Pons (tissue), 1 donor: Measurements from ENCODE around the gene OCLN.
"Not testable (repeated sequence)": the region's sequence is repeated elsewhere in the genome, so short reads cannot be mapped to it uniquely, and the experiment has no call there.

Experiments
- DNase-seq: peaks from one replicate; pipeline ENCODE4 v3.0.0-alpha.2; 2016; ENCODE audit warnings: low spot score

OCLN gene

DNA sequence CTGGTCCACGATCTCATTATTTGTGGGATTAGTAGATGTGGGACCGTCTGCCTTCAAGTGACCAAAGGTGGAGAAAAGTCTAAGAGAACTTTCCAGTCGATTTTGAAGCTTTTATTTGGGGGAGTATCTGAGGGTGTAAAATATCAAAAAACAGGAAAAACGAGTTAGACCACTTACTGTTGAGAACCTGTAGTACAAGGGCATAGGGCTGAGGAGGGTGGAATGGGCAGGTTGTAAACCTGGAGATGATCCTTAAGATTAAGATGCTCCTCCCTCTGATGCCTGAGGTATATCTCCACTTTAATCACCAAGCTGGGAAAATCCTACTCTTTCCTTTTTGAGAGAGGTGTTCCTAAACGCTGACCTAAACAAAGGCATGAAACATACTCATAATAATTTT, 35.4 kb downstream of the OCLN start:
- no peak for DNase-seq

DNA sequence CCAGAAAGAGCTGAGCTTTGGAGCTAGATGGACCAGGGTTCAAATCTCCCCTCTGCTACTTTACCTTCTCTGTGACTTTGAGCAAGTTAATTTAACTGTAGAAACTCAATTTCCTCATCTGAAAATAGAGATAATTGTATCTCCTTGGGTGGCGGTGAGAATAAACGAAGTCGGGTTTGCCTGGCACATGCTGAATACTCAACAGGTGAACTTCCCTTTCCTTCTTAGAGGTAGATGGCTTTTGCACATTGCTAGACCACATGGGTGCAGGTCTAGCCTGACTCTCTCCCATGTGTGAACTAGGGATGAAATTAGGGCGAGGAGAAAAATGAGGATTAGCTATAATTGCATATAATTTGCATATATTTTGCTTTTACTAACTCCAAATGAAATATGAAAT, 36.0 kb downstream of the OCLN start:
- no peak for DNase-seq

DNA sequence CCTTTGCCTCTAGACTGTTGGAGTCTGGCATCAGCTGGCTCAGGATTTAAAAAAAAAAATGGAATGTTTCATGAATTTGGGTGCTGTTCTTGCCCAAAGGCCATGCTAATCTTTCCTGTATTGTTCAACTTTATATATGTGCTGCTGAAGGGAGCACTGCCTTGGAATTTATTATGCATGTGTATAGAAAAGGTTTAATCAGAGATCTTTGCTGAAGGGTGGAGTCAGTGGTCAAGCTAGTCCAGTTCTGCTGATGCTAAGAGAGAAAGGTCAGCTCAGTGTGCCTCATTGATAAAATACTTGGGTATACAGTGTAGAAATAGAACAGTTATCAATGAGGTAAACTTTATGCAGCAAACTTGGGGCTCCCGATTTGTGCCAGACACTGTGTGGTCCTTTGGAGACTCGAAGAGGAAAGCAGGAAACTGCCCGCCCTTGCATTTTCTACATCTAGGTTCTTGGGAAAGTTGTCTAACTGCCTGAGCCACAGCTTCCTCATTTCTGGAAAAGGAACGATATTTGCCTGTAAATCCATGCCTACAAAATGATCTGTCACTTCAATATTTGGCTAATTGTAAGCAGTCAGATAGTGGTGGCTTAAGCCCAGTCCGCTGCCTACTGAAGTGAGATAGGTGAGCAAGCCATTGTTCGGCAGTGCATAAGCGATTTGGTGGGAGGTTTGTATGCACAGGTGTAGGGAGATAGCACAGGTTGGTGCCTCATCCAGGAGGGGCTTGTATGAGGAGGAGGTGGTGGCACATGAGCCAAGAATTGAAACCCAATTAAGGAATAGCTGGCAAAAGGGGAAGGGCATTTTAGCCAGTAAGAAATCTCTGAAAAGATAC, 38.2 kb downstream of the OCLN start:
- DNase-seq, result no peak

DNA sequence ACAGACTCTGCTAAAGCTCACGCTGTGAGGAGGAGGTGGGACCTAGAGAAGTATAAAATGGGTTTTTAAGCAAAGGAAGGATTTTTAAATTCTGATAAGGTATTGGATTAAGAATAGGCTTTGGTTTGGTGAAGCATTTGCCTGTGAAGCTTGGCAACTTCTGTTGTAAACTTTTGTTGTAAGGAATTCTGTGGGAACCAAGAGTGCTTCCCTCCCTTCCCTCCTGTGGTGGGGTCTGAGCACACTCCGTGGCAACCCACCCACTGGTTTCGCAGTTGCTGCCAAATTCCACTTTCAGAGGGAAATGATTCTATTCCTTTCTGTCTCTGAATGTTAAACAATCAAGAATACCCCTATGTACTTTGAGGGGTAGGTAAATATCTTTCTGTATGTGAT, 38.8 kb downstream of the OCLN start:
- no peak for DNase-seq

DNA sequence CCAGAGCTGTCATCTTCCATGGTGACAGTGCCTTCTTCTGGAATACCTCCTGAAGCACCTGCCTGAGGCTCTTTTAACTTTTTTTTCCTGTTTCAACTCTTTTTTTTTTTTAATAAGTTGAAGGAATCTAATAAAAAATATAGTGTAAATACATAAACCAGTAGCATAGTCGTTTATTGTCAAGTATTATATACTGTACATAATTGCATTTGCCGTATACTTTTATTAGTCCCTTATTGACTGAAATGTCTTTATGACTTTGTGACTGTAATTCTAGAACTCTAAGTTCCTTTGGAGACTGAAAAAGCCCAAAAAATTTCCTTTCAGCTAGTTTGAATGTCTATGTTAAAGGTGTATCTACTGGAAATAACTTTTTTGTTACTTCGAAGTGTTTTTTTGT, 45.3 kb downstream of the OCLN start:
- DNase-seq, result not testable (repeated sequence)

DNA sequence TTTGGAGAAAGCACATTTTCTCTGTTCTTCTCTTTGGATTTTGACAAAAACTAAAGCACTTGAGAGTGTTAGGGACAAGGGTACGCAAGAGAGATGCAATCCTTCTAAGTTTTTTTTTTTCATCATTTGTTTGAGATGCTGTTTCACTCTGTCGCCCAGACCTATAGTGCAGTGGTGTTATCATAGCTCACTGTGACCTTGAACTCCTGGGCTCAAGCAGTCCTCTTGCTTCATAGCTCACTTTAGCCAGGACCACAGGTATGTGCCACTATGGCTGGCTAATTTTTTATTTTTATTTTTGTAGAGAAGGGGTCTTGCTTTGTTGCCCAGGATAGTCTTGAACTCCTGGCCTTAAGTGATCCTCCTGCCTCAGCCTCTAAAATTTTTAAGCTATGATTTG, 46.1 kb downstream of the OCLN start:
- not testable (repeated sequence) for DNase-seq

DNA sequence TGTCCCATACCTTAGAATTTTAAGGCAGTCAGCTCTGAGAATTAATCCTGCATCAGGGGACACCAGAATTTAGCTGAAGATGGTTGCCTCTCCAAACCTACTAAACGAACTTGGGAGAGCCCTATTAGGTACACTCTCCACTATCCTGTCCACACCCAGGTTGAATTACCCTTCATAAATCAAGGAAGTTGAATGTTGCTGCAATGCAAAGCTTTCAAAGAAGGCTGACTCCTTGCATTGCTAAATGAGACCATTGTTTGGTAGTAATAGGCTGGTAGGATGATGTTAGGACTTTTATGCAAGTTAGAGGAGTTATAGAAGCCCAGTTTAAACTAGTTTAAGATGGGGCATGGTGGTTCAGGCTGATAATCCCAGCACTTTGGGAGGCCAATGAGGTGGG, 48.8 kb downstream of the OCLN start:
- not testable (repeated sequence) for DNase-seq

DNA sequence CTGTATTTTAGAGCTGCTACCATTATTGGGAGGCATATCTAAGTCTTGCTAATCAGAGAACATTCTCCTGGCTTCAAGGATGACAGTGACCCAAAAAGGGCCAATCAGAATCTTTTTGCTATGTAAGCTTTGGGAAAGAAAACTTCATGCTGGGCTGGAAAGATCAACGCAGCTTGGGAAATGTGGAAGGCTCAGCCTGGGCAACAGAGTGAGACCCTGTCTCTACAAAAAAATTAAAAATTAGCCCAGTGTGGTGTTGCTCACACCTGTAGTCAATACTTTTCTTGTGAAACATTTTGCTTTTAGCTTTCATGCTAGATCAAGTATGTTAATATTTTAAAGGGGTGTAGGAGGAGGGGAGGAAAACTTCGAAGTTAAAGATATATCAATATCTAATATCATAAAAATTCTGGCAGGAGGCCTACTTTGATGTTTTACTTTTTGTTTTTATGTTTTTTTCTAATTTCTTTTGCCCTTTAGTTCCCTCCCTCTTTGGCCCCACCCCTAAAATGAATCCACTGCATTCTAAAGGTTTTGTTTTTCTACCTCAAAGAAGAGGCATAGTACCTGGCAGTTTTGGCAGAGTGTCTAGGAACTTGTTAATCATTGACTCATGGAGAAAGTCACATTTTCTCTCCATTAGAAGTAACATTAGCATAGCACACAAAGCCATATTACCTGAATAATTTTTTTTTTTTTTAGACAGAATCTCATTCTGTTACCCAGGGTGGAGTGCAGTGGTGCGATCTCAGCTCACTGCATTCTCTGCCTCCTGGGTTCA, 50.4 kb downstream of the OCLN start:
- DNase-seq, result not testable (repeated sequence)

DNA sequence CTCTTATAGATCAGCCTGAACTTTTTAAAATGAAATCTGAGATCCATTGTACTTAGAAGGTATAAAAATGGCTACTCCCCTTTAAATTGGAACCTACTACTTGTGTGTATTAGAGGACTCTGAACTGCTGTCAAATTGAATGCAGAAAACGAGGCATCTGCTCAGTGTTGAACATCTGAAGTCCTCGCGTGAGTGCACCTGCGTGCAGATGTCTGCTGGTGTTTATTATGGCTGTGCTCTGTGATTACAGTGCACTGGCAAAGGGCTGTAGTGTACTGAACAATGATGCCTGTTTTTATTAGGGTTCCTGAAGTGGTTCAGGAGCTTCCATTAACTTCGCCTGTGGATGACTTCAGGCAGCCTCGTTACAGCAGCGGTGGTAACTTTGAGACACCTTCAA, 52.0 kb downstream of the OCLN start:
- DNase-seq, result not testable (repeated sequence)

DNA sequence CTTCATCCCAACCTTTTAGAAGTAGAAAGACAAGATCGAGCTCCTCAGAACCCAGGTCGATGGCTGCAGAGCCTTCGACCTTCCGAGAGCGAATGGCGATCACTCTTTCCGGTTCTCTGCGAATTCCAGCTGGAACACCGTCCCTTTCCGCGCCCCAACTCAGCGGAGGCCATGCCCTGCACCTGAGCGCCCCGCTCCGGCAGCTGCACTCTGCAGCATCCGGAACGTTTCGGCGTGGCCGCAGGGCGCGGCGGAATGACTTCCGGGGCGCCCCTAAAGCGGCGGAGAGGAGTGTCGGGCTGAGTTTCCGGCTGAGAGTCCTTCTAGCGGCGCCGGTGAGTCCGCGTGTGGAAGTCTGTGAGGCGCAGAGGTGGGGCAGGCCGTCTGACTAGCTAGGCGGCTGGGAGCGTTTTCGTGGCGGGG, 67.3 kb downstream of the OCLN start, which contains the start of gene GTF2H2C:
Gene GTF2H2C, plus strand, starts transcription at position 284 of the 423 bp plus-strand sequence. CDS start 4,942 bp downstream, outside the sequence.
- DNase-seq, result peak; percentile 60

DNA sequence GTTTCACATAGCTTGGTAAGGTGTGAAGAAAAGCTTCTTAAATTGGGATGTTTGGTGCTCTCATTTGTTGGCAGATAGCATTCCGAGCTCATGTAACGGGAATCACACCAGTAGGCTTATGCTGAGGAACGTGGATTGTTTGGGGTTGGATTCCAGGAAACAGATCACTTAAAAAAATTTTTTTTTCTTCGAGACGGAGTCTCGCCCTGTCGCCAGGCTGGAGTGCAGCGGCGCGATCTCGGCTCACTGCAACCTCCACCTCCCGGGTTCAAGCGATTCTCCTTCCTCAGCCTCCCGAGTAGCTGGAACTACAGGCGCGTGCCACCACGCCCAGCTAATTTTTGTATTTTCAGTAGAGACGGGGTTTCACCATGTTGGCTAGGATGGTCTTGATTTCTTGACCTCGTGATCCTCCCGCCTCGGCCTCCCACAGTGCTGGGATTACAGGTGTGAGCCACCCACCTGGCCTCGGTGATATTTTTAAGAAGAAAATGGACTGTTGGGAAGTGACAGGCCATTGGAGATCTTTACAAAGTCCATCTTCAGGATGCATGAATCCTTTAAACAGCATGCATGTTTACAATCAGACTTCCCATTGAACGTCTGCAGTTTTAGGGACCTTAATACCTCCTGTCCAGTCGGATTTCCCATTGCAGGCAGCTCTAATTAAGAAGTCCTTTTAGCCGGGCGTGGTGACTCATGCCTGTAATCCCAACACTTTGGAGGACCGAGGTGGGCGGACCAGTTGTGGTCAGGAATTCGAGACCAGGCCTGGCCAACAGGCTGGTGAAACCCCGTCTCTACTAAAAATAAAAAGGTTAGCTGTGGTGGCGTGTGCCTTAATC, 68.2 kb downstream of the OCLN start:
- not testable (repeated sequence) for DNase-seq

DNA sequence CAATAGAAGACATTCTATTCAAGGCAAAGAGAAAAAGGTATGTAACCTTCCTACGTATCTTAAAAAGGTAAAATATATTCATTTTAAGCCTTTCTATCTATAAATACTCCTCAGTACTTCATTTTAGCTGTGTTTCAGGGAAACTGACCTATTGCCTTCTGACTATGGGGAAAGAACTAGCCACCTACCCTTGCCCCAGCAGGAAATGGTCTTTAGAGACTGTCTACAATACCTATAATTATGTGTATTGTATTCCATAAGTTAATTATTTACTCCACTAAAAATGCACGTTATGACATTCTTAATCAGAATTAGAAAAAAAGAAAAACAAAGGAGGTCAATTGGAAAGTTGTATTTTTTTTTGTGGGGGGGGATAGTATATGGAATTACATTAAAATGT, 73.6 kb downstream of the OCLN start:
- DNase-seq, result not testable (repeated sequence)

DNA sequence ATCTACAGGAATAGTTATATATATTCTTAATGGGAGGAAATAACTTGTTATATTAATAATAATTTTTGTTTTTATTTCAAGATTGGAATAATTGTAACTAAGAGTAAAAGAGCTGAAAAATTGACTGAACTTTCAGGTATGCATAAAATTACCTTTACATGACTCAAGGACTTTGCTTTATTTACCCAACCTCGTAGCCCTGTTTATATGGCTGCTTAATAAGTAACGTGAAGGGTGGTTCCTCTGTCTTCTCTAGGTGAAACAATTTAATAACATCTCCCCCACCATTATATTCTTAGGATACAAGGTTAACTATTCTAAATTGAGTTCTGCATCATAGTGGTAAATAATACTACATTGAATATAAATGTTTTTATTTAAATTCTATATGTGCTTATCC, 75.5 kb downstream of the OCLN start:
- not testable (repeated sequence) for DNase-seq

DNA sequence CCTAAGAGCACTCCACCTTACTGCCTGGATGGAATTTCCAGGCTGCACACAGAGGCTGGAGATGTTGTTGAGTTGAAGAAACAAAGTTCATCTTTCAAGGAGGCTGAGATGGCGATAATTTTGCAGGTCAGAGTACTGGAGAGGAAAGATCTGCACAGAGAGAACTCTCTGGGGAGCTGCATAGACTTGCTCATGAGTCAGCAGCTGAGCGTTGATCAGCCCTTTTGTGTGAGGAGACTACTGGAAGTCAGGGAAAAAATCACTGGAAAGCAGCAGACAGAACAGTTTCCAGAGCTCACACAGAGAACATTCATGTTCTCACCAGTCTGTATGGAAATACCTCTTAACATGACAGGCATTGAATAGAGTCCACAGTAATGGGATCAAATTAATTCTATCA, 90.8 kb downstream of the OCLN start:
- not testable (repeated sequence) for DNase-seq

DNA sequence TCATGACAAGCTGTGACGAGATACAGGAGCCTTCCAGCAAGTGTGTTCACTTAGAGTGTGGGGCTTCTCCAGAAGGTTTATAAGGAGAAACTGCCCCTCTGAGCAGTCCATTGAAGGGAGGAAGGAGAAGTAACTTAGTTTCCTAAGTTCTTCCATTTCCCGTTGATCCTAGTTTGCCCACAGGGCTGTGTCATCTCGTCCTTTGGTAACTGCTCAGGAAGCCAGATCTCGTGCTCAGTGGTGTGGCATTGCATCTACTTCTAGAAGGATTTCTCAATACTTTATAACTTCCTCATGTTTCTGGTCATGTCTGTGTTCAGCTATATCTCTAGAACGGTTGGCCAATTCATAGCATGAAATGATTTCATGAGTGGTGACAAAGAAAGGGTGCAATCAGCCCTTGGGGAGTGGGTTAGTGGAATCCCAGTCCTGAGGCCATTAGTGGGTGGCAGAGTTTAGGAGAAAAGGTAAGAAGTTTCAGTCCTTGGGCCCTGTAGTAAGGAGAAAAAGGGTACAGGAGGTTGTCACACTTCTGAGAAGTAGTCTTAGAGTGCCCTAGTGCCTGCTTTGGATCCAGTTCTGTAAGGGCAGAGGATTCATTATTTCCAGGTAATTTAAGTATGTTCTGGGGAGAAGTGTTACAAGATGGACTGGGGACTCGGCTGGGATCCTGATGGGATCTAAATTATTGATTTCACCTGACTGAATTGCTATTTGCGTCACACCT, 103.7 kb downstream of the OCLN start:
- not testable (repeated sequence) for DNase-seq

DNA sequence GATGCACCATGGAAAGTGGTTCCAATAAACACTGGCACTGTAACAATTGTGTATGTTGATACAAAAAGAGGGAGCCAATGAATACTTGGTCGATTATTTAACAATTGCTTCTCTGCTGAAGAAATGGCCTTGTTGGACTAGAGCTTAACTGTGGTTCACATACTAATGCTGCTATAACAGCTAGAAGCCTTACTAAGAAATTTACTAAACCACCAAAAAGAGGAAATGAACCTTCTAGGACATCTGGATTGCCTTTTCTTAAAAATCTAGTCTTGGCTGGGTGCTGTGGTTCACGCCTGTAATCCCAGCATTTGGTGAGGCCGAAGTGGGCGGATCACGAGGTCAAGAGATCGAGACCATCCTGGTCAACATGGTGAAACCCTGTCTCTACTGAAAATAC, 109.4 kb downstream of the OCLN start:
- DNase-seq, result not testable (repeated sequence)

DNA sequence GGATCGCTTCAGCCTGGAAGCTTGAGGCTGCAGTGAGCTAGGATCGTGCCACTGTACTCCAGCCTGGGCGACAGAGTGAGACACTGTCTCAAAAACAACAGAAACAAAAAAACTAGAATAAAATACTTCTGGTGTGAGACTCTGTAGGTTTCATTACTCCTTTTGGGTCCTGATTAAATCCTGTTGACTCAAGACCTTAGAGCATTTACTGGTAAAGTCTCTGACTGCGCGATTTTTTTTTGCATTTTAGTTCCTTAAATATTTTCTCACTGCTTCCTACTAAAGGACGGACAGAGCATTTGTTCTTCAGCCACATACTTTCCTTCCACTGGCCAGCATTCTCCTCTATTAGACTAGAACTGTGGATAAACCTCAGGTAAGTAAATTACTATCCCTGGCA, 114.2 kb downstream of the OCLN start:
- DNase-seq, result not testable (repeated sequence)
